Activated effector memory CD4-positive, alpha-beta T cell treated with anti-CD3 and anti-CD28 coated beads, Interleukin-2, amount 50 U/mL, for 16 hours (primary cell): Measurements from ENCODE around the gene SLC8A2.
"Not testable (repeated sequence)": the region's sequence is repeated elsewhere in the genome, so short reads cannot be mapped to it uniquely, and the experiment has no call there.

Experiments
- DNase-seq: peaks from one replicate; pipeline ENCODE4 v3.0.0-alpha.2; 2020

SLC8A2 gene

GRCh38 chr19:47499863-47500830 is 28.5 kb upstream of the SLC8A2 start:
- no peak for DNase-seq

GRCh38 chr19:47499371-47499770 is 27.7 kb upstream of the SLC8A2 start:
- DNase-seq = no peak

- no peak for DNase-seq
Measured at GRCh38 chr19:47498561-47498960, 26.9 kb upstream of the SLC8A2 start.

- no peak for DNase-seq
Measured at GRCh38 chr19:47497821-47498520, 26.3 kb upstream of the SLC8A2 start.

- DNase-seq = no peak
Measured at GRCh38 chr19:47497050-47497766, 25.5 kb upstream of the SLC8A2 start.

- DNase-seq = no peak
Measured at GRCh38 chr19:47495478-47496372, 24.0 kb upstream of the SLC8A2 start.

- DNase-seq = no peak
Measured at GRCh38 chr19:47494729-47495128, 23.0 kb upstream of the SLC8A2 start.

GRCh38 chr19:47494211-47494547 is 22.5 kb upstream of the SLC8A2 start:
- no peak for DNase-seq

GRCh38 chr19:47493378-47494210 is 21.9 kb upstream of the SLC8A2 start:
- no peak for DNase-seq

- no peak for DNase-seq
Measured at GRCh38 chr19:47492571-47493377, 21.1 kb upstream of the SLC8A2 start.

- no peak for DNase-seq
Measured at GRCh38 chr19:47492137-47492533, 20.4 kb upstream of the SLC8A2 start.

GRCh38 chr19:47491358-47492136 is 19.9 kb upstream of the SLC8A2 start:
- DNase-seq = no peak

GRCh38 chr19:47490847-47491246 is 19.2 kb upstream of the SLC8A2 start:
- no peak for DNase-seq

GRCh38 chr19:47490031-47490430 is 18.3 kb upstream of the SLC8A2 start:
- no peak for DNase-seq

- DNase-seq = no peak
Measured at GRCh38 chr19:47489072-47489914, 17.6 kb upstream of the SLC8A2 start.

GRCh38 chr19:47487551-47488515 is 16.1 kb upstream of the SLC8A2 start:
- no peak for DNase-seq

GRCh38 chr19:47486900-47487299 is 15.2 kb upstream of the SLC8A2 start:
- no peak for DNase-seq

GRCh38 chr19:47486220-47486619 is 14.5 kb upstream of the SLC8A2 start:
- not testable (repeated sequence) for DNase-seq
